ENCODE data around the gene SERTAD2.

SERTAD2 gene

GRCh38 chr2:64677530-64677929, 23.8 kb upstream of the SERTAD2 start:
- intact Hi-C loops (cut with DNase I): no loop called here
- no peak for DNase-seq

- intact Hi-C loops (cut with DNase I): no loop called here
- peak in 9 of 10 donors; percentile 19 to 89 (median 57) for DNase-seq
Observed at GRCh38 chr2:64675860-64676259, 22.1 kb upstream of the SERTAD2 start.

- DNase-seq: no peak
- intact Hi-C loops (cut with DNase I): no loop called here
Observed at GRCh38 chr2:64672708-64673107, 19.0 kb upstream of the SERTAD2 start.

GRCh38 chr2:64670047-64670446, 16.3 kb upstream of the SERTAD2 start:
- DNase-seq: no peak
- intact Hi-C loops (cut with DNase I): no loop called here

- intact Hi-C loops (cut with DNase I): no loop called here
- no peak for DNase-seq
Observed at GRCh38 chr2:64669288-64669687, 15.6 kb upstream of the SERTAD2 start.

GRCh38 chr2:64668542-64668941, 14.8 kb upstream of the SERTAD2 start:
- no peak for DNase-seq
- intact Hi-C loops (cut with DNase I): no loop called here

GRCh38 chr2:64667535-64667934, 13.8 kb upstream of the SERTAD2 start:
- intact Hi-C loops (cut with DNase I): no loop called here
- no peak for DNase-seq

GRCh38 chr2:64666810-64667438, 13.2 kb upstream of the SERTAD2 start:
- no peak for DNase-seq

GRCh38 chr2:64665709-64666108, 12.0 kb upstream of the SERTAD2 start:
- intact Hi-C loops (cut with DNase I): no loop called here
- no peak for DNase-seq

More at GRCh38 chr2:64666810-64667438, 13.2 kb upstream of the SERTAD2 start:
- intact Hi-C loops (cut with DNase I): no loop called here

- intact Hi-C loops (cut with DNase I): loop anchor here (5.0 kb wide), 1 partner anchor 49 kb away; no protein-coding TSS in a partner anchor
- DNase-seq: no peak
Observed at GRCh38 chr2:64663402-64663801, 9.7 kb upstream of the SERTAD2 start.

- intact Hi-C loops (cut with DNase I): loop anchor here (5.0 kb wide), 1 partner anchor 51 kb away; no protein-coding TSS in a partner anchor
- no peak for DNase-seq
Observed at GRCh38 chr2:64661741-64662169, 8.0 kb upstream of the SERTAD2 start.

GRCh38 chr2:64659252-64659651, 5.5 kb upstream of the SERTAD2 start:
- no peak for DNase-seq
- intact Hi-C loops (cut with DNase I): no loop called here

GRCh38 chr2:64658269-64658668, 4.6 kb upstream of the SERTAD2 start:
- no peak for DNase-seq
- intact Hi-C loops (cut with DNase I): no loop called here

- intact Hi-C loops (cut with DNase I): no loop called here
Observed at GRCh38 chr2:64657411-64657810, 3.7 kb upstream of the SERTAD2 start.

GRCh38 chr2:64656379-64656778, 2.7 kb upstream of the SERTAD2 start:
- intact Hi-C loops (cut with DNase I): no loop called here

More at GRCh38 chr2:64657411-64657810, 3.7 kb upstream of the SERTAD2 start:
- no peak for DNase-seq

GRCh38 chr2:64655873-64656272, 2.2 kb upstream of the SERTAD2 start:
- intact Hi-C loops (cut with DNase I): loop anchor here (2.0 kb wide), 1 partner anchor 209 kb away; no protein-coding TSS in a partner anchor

More at GRCh38 chr2:64656379-64656778, 2.7 kb upstream of the SERTAD2 start:
- no peak for DNase-seq

GRCh38 chr2:64655018-64655664, 1.4 kb upstream of the SERTAD2 start:
- intact Hi-C loops (cut with DNase I): loop anchor here (2.0 kb wide), 1 partner anchor 210 kb away; no protein-coding TSS in a partner anchor

More at GRCh38 chr2:64655873-64656272, 2.2 kb upstream of the SERTAD2 start:
- DNase-seq: no peak

GRCh38 chr2:64654063-64654811, 524 bp upstream of the SERTAD2 start:
- intact Hi-C loops (cut with DNase I): loop anchor here (2.0 to 5.0 kb wide), 2 partner anchors 113 to 211 kb away; no protein-coding TSS in a partner anchor

More at GRCh38 chr2:64655018-64655664, 1.4 kb upstream of the SERTAD2 start:
- no peak for DNase-seq

GRCh38 chr2:64652231-64653108, 1.2 kb downstream of the SERTAD2 start:
- no peak for DNase-seq
- intact Hi-C loops (cut with DNase I): loop anchor here (1.0 to 5.0 kb wide), 3 partner anchors 98 to 128 kb away; partner anchors contain the start of gene AFTPH

More at GRCh38 chr2:64654063-64654811, 524 bp upstream of the SERTAD2 start:
- DNase-seq: peak in 8 of 10 donors; percentile 34 to 92 (median 56)

GRCh38 chr2:64651590-64651989, 2.1 kb downstream of the SERTAD2 start:
- intact Hi-C loops (cut with DNase I): loop anchor here (5.0 kb wide), 1 partner anchor 116 kb away; no protein-coding TSS in a partner anchor

More at GRCh38 chr2:64651590-64651989, 2.1 kb downstream of the SERTAD2 start:
- no peak for DNase-seq

Measured in posterior cingulate gyrus (tissue), 11 donors.